Kidney (tissue), 14 donors: ENCODE measurements around the gene CNTNAP4. TPM values are rescaled to one million over a fixed set of nuclear protein-coding genes. Genes with fewer than 3 reads are reported as not detected.

Source experiments
- DNase-seq, 5 donors: peaks; one replicate each; pipeline ENCODE4 v3.0.0-alpha.2; 2013 to 2020
- FAIRE-seq: peaks from 2 replicates; lab custom pipeline; 2012; peaks lifted over from hg19 to GRCh38; lab: Jason Lieb, UNC
- H3K27ac ChIP-seq, 2 donors: one replicate each; pipeline ENCODE4 v1.7.0; 2013; ENCODE audit warnings: low read depth in 2 of 2, low read length in 2 of 2, inconsistent platforms in 1 of 2
- H3K27me3 ChIP-seq: one replicate; pipeline ENCODE4 v1.7.1; 2013; ENCODE audit warnings: low read length, inconsistent platforms; ENCODE audit not compliant: control insufficient read depth, insufficient read depth
- H3K36me3 ChIP-seq, 3 donors: one replicate each; pipeline versions ENCODE4 v1.7.0 to v1.7.1; 2013; ENCODE audit warnings: low read length in 3 of 3, control low read depth in 1 of 3, inconsistent platforms in 1 of 3; ENCODE audit not compliant: insufficient read depth in 3 of 3, control insufficient read depth in 2 of 3
- H3K4me1 ChIP-seq, 3 donors: one replicate each; pipeline versions ENCODE4 v1.7.0 to v1.7.1; 2013; ENCODE audit warnings: low read length in 3 of 3, inconsistent platforms in 1 of 3, low read depth in 1 of 3; ENCODE audit not compliant: control insufficient read depth in 2 of 3, insufficient read depth in 2 of 3
- H3K4me3 ChIP-seq, 3 donors: one replicate each; pipeline versions ENCODE4 v1.7.0 to v1.8.1; 2013; ENCODE audit warnings: low read length in 3 of 3, control low read depth in 1 of 3, inconsistent platforms in 1 of 3
- H3K9ac ChIP-seq, 3 donors: one replicate each; pipeline versions ENCODE4 v1.7.0 to v1.7.1; 2013; ENCODE audit warnings: low read length in 3 of 3, control low read depth in 1 of 3, inconsistent platforms in 1 of 3
- H3K9me3 ChIP-seq, 3 donors: one replicate each; pipeline versions ENCODE4 v1.7.0 to v1.7.1; 2013; ENCODE audit warnings: low read length in 3 of 3, control low read depth in 1 of 3, inconsistent platforms in 1 of 3; ENCODE audit not compliant: control insufficient read depth in 2 of 3, insufficient read depth in 1 of 3
- intact Hi-C: fragments of 100-400 bp; cut with DNase I; formaldehyde crosslinking; loops from one replicate; pipeline ENCODE4 v1.11.1; 2022
- polyA plus RNA-seq: library from polyadenylated mRNA; stranded (reverse); fragments of 350-450 nt; fragmentation: Illumina TruSeq; extraction: RNeasy Lipid Tissue Mini Kit (QIAGEN cat#74804); gene quantifications from one replicate; pipeline ENCODE4 v1.2.3, GENCODE V29; 2014; ENCODE audit warnings: low read depth, low replicate concordance; ENCODE audit not compliant: insufficient read depth
- total RNA-seq: library from RNA; stranded (reverse); fragmentation: NEBNext Ultra II Directional; extraction: Animal tissue kit (Norgen Biotek cat#: 25700); gene quantifications from one replicate; pipeline ENCODE4 v1.2.1, GENCODE V29; 2021
- TF ChIP-seq, protein P1 (sequence below): IDR thresholded peaks from 3 replicates; pipeline ENCODE4 v1.5.1; 2012; ENCODE audit warnings: mild to moderate bottlenecking, moderate library complexity, borderline replicate concordance; ENCODE audit not compliant: insufficient read depth; ENCODE audit errors: extremely low read depth
- donor health status: control.
- donor health status: control.
- donor health status: control.
- donor health status: control.
- donor health status: control.
- donor health status: DM: yes; HTN: yes; CAD: no.
- donor health status: Normal renal cell carcinoma (clear cell type).

CNTNAP4 gene
- total and polyA plus RNA-seq, 2 donors from 2014 or later = not detected

DNA sequence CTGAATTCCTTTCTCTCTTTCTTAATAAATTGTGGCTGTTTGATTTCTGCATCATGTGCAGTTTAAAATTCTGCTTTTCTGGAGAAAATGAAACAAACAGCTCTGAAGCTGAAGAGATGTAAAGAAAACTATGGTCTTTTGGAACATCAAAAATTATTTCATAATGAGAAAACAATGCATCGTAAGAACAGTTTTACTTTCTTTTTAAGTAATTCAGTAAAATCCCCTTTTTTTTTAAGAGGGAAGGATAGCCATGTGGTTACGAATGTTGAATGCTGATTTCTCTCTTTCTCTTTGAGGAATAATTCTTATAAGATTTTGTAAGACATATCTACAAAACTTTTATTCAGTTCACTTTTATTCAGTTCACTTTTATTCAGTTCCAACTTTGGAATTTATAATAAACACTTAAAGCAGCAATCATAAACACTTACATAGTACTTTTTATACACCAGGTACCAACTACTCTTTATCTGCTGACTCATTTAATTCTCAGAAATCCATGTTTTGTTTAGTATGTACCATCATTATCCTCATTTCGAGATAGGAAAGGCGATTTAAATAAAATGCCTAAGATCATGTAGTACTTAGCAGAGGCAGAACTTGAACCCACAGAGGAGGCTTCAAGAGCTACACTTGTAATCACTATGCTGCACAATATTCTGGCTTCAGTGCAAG is 26.6 kb downstream of the CNTNAP4 start:
- Histone ChIP-seq H3K27me3 (no peaks in the 10 kb centered on the region), H3K27ac (no peak overlapping the region), H3K9me3 (no peaks in the 10 kb centered on the region), H3K4me1 (no peaks in the 10 kb centered on the region), H3K36me3 (no peaks in the 10 kb centered on the region), H3K9ac (no peak overlapping the region), H3K4me3 (no peak overlapping the region)
- FAIRE-seq = no peak
- no peak for DNase-seq
- TF ChIP-seq, protein P1, sequence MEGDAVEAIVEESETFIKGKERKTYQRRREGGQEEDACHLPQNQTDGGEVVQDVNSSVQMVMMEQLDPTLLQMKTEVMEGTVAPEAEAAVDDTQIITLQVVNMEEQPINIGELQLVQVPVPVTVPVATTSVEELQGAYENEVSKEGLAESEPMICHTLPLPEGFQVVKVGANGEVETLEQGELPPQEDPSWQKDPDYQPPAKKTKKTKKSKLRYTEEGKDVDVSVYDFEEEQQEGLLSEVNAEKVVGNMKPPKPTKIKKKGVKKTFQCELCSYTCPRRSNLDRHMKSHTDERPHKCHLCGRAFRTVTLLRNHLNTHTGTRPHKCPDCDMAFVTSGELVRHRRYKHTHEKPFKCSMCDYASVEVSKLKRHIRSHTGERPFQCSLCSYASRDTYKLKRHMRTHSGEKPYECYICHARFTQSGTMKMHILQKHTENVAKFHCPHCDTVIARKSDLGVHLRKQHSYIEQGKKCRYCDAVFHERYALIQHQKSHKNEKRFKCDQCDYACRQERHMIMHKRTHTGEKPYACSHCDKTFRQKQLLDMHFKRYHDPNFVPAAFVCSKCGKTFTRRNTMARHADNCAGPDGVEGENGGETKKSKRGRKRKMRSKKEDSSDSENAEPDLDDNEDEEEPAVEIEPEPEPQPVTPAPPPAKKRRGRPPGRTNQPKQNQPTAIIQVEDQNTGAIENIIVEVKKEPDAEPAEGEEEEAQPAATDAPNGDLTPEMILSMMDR = no peak
- intact Hi-C loops = no loop called here

DNA sequence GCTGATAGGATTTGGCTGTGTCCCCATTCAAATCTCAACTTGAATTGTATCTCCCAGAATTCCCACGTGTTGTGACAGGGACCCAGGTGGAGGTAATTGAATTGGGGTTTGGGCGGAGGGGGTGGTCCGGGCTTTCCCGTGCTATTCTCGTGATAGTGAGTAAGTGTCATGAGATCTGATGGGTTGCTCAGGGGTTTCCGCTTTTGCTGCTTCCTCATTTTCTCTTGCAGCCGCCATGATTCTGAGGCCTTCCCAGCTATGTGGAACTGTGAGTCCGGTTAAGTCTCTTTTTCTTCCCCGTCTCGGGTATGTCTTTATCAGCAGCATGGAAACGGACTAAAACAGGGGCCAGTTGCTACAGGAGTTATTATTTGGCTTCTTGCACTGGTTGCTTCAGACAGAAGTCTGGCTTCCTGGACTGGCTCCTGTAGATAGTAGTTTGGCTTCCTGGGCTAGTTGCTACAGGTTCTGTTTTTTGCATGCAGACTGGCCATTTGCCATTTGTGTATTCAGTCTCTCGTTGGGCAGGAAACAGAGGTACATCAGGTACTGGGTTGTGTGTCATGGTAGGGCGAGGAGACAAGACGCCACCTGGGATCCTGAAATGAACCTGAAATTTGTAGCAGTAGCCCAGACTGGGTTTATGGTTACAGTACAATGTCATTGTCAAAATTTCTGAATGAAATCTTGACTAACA is 32.6 kb downstream of the CNTNAP4 start:
- FAIRE-seq (no peak), DNase-seq (no peak)
- Histone ChIP-seq H3K9me3 (peaks cover 0 to 3% (median 0%) of the 10 kb centered on the region in 3 donors), H3K9ac (no peak overlapping the region), H3K27ac (no peak overlapping the region), H3K36me3 (no peaks in the 10 kb centered on the region), H3K4me1 (no peaks in the 10 kb centered on the region), H3K4me3 (no peak overlapping the region), H3K27me3 (no peaks in the 10 kb centered on the region)
- TF ChIP-seq, protein P1 = no peak
- intact Hi-C loops = no loop called here

DNA sequence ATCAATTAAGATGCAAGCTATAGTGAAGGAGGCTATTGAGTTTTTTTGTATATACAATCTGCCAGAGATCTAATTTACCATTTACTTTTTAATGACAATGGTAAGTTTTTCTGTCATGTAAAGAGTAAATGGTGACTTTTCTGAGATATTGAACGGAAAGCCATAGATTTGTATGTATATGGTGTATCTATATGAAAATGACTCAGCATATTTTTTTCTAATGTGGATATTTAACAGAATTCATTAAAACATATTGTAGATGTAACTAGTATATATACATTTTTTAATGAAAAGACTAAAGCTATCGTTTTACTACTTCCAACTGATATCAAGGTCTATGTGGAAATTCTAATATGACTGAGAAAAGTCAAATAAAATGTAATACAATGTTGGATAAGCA is 34.1 kb downstream of the CNTNAP4 start:
- Histone ChIP-seq H3K4me1 (no peaks in the 10 kb centered on the region), H3K27ac (no peak overlapping the region), H3K9me3 (peaks cover 0 to 3% (median 0%) of the 10 kb centered on the region in 3 donors), H3K36me3 (no peaks in the 10 kb centered on the region), H3K4me3 (no peak overlapping the region), H3K27me3 (no peaks in the 10 kb centered on the region), H3K9ac (no peak overlapping the region)
- FAIRE-seq = no peak
- TF ChIP-seq, protein P1 = no peak
- DNase-seq = no peak
- intact Hi-C loops = no loop called here
